Eye (tissue), 1 donor: ENCODE results near the gene SRRM2.

Experiments
- DNase-seq: peaks from one replicate; pipeline ENCODE4 v3.0.0-alpha.2; 2015

Gene SRRM2

GRCh38 chr16:2765462-2766404, 13.3 kb downstream of the SRRM2 start:
- no peak for DNase-seq

GRCh38 chr16:2766430-2767139, 14.1 kb downstream of the SRRM2 start:
- DNase-seq: no peak

- DNase-seq: no peak
Observed at GRCh38 chr16:2767140-2767731, 14.8 kb downstream of the SRRM2 start.

DNA sequence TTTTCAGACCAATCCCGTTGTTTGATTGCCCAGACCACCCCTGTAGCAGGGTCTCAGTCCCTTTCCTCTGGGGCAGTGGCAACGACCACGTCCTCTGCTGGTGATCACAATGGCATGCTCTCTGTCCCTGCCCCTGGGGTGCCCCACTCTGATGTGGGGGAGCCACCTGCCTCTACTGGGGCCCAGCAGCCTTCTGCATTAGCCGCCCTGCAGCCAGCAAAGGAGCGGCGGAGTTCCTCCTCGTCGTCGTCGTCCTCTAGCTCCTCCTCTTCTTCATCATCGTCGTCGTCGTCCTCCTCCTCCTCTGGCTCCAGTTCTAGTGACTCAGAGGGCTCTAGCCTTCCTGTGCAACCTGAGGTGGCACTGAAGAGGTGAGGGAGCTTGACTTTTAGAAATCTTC, 15.5 kb downstream of the SRRM2 start:
- DNase-seq: no peak

- no peak for DNase-seq
Observed at GRCh38 chr16:2768403-2769089, 16.1 kb downstream of the SRRM2 start.

GRCh38 chr16:2769100-2769529, 16.7 kb downstream of the SRRM2 start:
- no peak for DNase-seq

GRCh38 chr16:2769675-2770056, 17.2 kb downstream of the SRRM2 start:
- DNase-seq: no peak

- DNase-seq: no peak
Observed at GRCh38 chr16:2770057-2770951, 17.9 kb downstream of the SRRM2 start.

DNA sequence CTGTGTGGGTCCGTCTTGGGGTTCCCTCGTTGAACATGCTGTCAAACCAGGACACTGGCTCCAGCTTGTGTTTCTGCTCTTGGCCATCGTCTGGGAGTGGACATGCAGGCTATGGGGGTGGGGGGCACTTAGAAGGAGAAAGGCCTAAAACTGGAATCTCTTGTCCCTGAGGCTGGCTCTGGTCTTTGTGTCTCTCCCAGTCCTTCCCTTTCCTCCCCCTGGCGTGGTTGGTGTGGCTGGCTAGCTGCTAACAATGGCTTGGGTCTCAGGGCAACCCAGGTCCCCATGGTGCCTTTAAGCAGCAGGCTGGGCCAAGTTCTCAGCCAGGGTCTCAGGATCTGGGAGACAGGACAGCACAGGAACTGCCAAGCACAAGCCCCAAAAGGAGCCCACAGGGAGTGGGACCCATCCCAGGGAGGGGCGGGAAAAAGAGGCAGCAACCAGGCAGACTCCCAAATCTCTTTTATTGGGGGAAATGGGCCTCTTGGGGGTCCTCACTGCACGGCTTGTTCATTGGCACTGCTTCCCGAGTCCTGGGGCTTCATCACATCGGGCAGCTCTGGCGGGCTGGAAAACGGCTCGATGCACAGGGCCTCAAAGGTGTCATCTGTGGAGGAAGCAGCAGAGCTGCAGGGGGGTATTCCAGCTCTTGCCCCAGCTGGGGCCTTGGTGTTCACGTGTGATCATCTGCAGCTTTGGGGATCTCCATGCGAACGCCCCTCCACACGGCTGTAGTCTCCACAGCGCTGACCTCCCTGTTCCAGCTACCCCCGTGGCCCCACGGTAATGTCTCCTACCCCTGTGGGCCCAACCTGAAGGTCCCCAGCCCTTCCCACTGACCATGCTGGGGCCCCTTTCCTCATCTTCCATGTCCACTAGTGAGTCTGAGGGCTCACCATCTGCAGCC, 19.3 kb downstream of the SRRM2 start:
- no peak for DNase-seq

DNA sequence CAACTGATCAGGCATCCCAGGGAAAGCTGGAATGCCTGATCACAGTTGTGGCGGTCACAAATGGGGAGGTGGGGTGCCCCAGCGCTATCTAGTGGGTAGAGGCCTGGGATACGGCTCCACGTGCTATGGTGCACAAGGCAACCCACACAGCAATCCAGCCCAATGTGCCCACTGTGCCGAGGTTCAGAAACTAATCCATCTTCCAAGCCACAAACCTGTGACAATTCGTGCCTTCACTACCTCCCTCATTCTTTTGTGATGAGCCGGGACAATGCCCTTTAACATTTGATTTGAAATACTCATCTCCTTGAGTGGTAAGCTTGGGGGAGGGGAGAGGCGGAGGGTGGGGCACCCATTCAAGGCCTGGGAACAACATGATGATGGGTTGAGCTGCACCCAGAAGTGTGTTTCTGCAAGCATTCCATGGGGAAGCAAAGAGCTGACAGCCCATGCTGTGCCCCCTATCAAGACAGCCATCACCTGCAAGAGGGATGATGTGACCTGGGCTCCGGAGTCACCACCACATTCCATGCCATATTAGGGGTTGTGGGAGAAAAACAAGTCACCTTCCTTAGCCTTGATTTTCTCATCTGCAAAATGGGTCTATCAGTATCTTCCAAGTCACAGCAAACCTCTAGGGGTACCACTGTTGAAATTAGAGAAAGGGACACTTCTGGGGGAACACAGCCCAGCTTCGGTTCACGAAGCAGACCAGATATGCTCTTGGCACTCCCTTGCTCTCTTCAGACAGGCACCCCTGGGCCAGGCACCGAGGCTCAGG, 20.9 kb downstream of the SRRM2 start:
- DNase-seq: no peak

DNA sequence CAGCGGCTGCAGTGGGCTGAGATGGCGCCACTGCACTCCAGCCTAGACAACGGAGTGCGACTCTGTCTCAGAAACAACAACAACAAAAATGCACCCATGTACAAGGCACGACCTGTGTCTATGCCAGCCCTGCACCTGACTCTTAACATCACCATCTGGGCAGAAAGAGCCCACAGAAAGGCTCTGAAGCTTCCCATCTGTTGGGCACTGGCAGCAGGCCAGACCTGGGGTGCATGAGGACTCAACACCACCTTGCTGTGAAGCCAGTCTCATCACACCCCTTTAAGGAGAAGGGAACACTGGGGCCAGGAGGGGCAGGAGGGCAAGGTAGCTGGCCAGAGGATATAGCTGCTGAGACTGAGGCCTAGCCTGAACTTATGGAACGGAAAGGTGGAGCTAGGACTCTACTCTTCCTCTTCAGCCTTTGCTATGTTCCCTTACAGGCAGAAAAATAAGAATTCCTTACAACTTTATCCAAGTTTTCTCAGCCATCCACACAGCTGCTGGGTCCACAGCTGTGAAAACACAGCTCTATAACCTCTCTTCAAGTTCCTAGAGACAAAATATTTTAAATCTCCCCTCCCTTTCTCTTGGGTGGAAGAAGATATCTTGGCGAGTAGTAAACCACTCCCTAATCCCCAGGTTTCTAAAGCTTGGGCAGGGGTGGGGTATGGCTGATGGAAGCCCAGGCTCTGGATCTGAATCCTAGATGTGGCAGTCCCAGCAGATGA, 21.9 kb downstream of the SRRM2 start:
- no peak for DNase-seq

- no peak for DNase-seq
Observed at GRCh38 chr16:2775131-2775716, 22.8 kb downstream of the SRRM2 start.

DNA sequence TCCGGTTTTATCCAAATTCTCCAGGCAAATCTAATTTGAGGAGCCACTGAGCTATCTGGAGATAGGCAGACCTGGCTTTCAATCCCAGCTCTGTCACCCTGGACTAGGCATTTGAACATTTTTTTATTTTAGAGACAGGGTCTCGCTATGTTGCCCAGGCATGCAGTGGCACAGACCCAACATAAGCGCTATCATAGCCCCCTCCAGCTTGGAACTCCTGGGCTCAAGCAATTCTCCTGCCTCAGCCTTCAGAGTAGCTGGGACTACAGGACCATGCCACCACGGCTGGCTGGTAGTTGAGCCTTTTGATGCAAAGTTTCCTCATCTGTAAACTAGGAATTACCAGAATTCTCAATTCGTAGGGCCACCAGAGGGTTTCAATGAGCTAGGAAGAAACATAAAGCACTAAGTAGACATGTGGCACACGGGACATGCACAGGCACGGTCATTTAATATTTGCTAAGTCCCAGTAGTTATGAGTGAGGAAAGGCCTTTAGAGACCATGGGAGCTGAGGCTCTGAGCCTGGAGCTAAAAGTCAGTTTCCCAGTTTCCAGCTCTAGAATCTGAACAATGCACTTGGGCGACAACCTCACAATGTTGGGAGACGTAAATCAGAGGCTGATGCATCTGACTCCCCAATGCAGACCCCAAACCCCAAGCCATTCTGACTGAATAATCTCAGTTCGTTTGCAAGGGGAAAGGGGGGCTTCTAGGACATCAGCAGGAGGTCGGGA, 23.5 kb downstream of the SRRM2 start:
- DNase-seq: no peak

DNA sequence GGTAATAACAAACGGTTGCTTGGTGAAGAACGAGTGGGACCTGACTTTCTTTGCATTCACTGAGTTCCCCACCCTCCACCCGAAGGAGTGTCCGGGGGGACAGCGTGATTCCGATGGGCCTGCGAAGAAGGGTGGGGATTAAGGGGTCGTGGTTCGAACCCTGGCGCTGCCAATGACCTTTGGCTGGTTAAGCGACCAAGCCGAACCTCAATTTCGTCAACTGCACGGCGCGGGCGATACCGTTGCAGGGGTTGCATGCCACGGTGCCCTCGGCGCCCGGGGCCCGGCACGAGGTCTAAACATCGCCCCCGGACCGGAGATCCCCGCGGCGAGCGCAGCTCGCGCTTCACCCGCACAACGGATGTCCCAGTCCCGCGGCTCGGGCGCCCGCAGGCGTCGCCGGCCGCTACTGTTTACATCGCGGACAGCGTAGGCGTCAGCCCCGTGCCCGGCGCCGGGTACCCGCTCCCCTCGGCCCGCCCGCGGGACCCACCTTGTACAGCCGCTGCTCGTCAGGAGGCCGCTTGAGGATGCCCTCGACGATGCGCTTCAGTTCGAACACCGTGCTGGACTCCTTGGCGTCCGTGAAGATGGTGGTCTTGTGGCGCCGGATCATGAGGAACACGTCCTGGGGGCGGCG, 24.2 kb downstream of the SRRM2 start:
- DNase-seq: peak; percentile 63

DNA sequence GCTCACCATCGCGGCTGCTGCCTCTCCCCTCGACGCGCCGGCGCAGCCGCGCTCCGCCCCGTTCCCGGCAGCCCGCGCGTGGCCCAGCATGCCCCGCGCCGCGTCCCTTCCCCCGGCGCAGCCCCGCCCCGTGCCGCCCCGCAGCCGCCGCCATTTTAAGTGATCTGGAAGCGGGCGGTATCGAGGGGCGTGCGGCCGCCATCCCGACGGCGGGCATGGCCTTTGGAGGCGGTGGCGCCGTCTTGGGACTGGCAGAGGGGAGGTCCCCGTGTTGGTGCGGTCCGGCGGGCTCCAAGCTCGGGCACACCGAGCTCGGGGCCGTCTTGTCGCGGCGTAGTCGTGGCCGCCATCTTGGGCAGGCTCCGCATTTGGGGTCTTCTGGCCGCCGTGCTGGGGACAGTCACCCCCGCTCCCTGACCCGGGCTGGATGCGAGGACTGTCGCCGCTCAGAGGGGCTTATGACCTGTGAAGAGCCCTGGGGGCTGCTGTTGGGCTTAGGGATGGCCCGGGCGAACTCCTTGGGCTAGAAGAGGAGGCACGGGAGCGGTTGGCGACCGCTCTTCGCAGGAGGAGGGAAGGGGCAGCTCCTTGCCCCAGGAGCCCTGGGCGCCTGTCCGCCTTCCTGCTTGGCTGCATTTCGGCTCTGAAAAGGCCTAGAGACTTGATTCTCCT, 24.9 kb downstream of the SRRM2 start, which contains the start of gene ELOB:
ELOB (minus strand) TSS at position 50 of the 672 bp plus-strand sequence; CDS start at position 9, 41 bp downstream.
- DNase-seq: peak; percentile 95

- DNase-seq: no peak
Observed at GRCh38 chr16:2777903-2778629, 25.6 kb downstream of the SRRM2 start.
